Ovary (tissue), 3 donors: ENCODE data around the gene C1R.

Source experiments
- CTCF ChIP-seq, 3 donors: fragments of 450-650 bp in 2 of 3; fragments of 200-600 bp in 1 of 3; IDR thresholded peaks; one replicate each; pipeline versions ENCODE4 v1.5.1 to v1.8.0; 2016 to 2022; ENCODE audit warnings: antibody characterized with exemption in 3 of 3, mild to moderate bottlenecking in 1 of 3
- EP300 ChIP-seq: sonication (generic); formaldehyde crosslinking; IDR thresholded peaks from one replicate; pipeline ENCODE4 v1.6.1; 2017; ENCODE audit warnings: antibody characterized with exemption
- POLR2A ChIP-seq: fragments of 450-650 bp; IDR thresholded peaks from one replicate; pipeline ENCODE4 v1.6.1; 2017; ENCODE audit warnings: antibody characterized with exemption, mild to moderate bottlenecking, moderate library complexity
- donor health status: DM: no; HTN: no; CAD: no.

- no peak for TF ChIP-seq CTCF (IDR thresholded peaks at IDR 0.05)
- no peak for TF ChIP-seq POLR2A
- no peak for TF ChIP-seq EP300
Measured at GRCh38 chr12:7125632-7126227, 33.5 kb upstream of the C1R start.
